Measurements from ENCODE around the gene ABCB9. TPM values are rescaled to one million over a fixed set of nuclear protein-coding genes. Genes with fewer than 3 reads are reported as not detected.

ABCB9 gene
- total RNA-seq, 2 donors from 2014 or later = 4.3 to 4.5 TPM

- no peak overlapping the region for H3K27ac ChIP-seq
- H3K4me1 ChIP-seq = peaks cover 34% of the 10 kb centered on the region
- no peaks in the 10 kb centered on the region for H3K9me3 ChIP-seq
- H3K4me3 ChIP-seq = no peak overlapping the region
- intact Hi-C loops (cut with DNase I) = loop anchor here (10.0 kb wide), 1 partner anchor 167 kb away; no protein-coding TSS in a partner anchor
- no peaks in the 10 kb centered on the region for H3K36me3 ChIP-seq
- TF ChIP-seq, protein P1, sequence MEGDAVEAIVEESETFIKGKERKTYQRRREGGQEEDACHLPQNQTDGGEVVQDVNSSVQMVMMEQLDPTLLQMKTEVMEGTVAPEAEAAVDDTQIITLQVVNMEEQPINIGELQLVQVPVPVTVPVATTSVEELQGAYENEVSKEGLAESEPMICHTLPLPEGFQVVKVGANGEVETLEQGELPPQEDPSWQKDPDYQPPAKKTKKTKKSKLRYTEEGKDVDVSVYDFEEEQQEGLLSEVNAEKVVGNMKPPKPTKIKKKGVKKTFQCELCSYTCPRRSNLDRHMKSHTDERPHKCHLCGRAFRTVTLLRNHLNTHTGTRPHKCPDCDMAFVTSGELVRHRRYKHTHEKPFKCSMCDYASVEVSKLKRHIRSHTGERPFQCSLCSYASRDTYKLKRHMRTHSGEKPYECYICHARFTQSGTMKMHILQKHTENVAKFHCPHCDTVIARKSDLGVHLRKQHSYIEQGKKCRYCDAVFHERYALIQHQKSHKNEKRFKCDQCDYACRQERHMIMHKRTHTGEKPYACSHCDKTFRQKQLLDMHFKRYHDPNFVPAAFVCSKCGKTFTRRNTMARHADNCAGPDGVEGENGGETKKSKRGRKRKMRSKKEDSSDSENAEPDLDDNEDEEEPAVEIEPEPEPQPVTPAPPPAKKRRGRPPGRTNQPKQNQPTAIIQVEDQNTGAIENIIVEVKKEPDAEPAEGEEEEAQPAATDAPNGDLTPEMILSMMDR (IDR thresholded peaks at IDR 0.05) = no peak
- no peak for DNase-seq
- no peaks in the 10 kb centered on the region for H3K27me3 ChIP-seq
- peak overlapping the region in 1 of 2 donors; percentile 26 for H3K9ac ChIP-seq (ENCODE audit: low read depth in 2 of 2, low read length in 2 of 2)
These were observed 11.6 kb upstream of the ABCB9 start for GRCh38 chr12:122977655-122978392.

- H3K4me3 ChIP-seq = no peak overlapping the region
- no peaks in the 10 kb centered on the region for H3K27me3 ChIP-seq
- intact Hi-C loops (cut with DNase I) = loop anchor here (10.0 kb wide), 1 partner anchor 168 kb away; no protein-coding TSS in a partner anchor
- peaks cover 32% of the 10 kb centered on the region for H3K4me1 ChIP-seq
- TF ChIP-seq, protein P1 (IDR thresholded peaks at IDR 0.05) = no peak
- DNase-seq = no peak
- no peaks in the 10 kb centered on the region for H3K36me3 ChIP-seq
- H3K27ac ChIP-seq = no peak overlapping the region
- no peak overlapping the region for H3K9ac ChIP-seq (ENCODE audit: low read depth in 2 of 2, low read length in 2 of 2)
- no peaks in the 10 kb centered on the region for H3K9me3 ChIP-seq
These were observed 10.9 kb upstream of the ABCB9 start for GRCh38 chr12:122977153-122977552.

DNA sequence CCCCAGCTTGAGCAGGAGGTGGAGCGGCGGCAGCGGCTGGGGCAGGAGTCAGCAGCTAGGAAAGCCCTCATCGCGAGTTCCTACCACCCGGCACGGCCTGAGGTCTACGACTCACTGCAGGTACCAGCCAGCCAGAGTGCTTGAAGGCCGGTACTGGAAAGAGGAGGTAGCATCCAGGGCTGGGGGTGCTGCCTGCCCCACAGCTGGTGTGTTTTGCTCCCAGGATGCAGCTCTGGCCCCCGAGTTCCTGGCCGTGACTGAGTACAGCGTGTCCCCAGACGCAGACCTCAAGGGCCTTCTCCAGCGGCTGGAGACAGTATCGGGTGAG, 10.3 kb upstream of the ABCB9 start:
- Histone ChIP-seq H3K9me3 (no peaks in the 10 kb centered on the region), H3K9ac (ENCODE audit: low read depth in 2 of 2, low read length in 2 of 2) (peak overlapping the region; percentile 95 to 96), H3K36me3 (no peaks in the 10 kb centered on the region), H3K4me1 (peaks cover 27% of the 10 kb centered on the region), H3K27ac (no peak overlapping the region), H3K4me3 (no peak overlapping the region), H3K27me3 (no peaks in the 10 kb centered on the region)
- TF ChIP-seq, protein P1 (IDR thresholded peaks at IDR 0.05) = no peak
- intact Hi-C loops (cut with DNase I) = loop anchor here (10.0 kb wide), 1 partner anchor 168 kb away; no protein-coding TSS in a partner anchor
- DNase-seq = no peak

GRCh38 chr12:122975790-122976647, 9.8 kb upstream of the ABCB9 start:
- peak overlapping the region; percentile 98 for H3K27ac ChIP-seq
- peaks cover 23% of the 10 kb centered on the region for H3K4me1 ChIP-seq
- TF ChIP-seq, protein P1 (IDR thresholded peaks at IDR 0.05) = no peak
- H3K27me3 ChIP-seq = no peaks in the 10 kb centered on the region
- intact Hi-C loops (cut with DNase I) = loop anchor here (10.0 kb wide), 1 partner anchor 169 kb away; no protein-coding TSS in a partner anchor
- no peaks in the 10 kb centered on the region for H3K36me3 ChIP-seq
- no peaks in the 10 kb centered on the region for H3K9me3 ChIP-seq
- peak overlapping the region; percentile 82 for H3K4me3 ChIP-seq
- peak overlapping the region; percentile 95 to 96 for H3K9ac ChIP-seq (ENCODE audit: low read depth in 2 of 2, low read length in 2 of 2)
- DNase-seq = no peak

All from colonic mucosa (tissue), 4 donors.